GM18951 (cell line): ENCODE measurements around the gene PALM3.

Source experiments
- POLR2A ChIP-seq: IDR thresholded peaks from 4 replicates; pipeline ENCODE4 v1.6.1; 2011; ENCODE audit warnings: mild to moderate bottlenecking; ENCODE audit not compliant: insufficient read length, insufficient read depth; ENCODE audit errors: extremely low read depth
- in situ Hi-C: fragments of 300-500 bp; cut with MboI; formaldehyde crosslinking; loops from one replicate; pipeline ENCODE4 v1.12.0; 2022; ENCODE audit warnings: low sequenced_read_pairs, mixed read lengths, inconsistent platforms; ENCODE audit not compliant: unreplicated experiment

The PALM3 gene

DNA sequence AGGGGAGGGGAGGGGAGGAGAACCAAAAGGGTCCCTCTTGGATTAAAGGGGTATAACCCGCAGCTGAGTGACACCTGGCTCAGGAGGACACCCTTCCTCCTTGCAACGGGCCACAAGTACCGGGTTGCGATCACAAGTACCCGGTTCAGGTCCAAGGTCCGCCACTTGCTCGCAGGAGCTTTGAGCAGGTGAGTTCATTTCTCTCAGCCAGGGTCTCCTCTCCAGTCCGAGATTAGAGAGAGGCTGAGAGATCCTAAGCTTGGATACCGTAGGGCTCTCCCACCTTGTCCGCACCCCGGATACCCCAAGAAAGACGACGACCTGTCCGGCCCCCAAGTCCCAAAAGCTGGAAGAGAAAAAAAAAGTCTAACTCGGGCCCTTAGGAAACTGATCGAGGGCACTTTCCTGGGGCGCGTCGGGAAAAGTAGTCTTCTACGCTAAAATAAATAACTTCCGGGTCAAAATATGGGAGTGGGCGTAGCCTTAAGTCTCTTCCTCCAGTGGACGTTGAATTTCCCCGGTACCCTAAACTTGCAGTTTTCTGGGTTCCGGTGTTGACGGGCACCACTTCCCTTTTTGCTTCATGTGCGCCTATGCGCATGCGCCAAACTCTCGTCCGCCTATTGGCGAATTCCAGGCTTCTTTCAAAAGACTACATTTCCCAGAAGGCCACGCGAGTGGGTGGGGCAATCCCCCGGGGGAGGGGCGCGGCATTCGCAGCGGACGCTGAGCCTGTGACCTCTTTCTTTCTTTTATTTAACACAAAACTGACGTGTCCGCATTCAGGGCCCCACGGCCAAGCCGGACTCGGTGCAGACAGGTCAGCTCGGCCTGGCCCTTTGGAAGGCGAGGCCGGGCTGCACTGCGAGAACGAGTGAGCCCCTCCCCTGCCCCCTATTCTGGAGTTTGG, 19.3 kb upstream of the PALM3 start:
- peak; percentile 74 for TF ChIP-seq POLR2A

DNA sequence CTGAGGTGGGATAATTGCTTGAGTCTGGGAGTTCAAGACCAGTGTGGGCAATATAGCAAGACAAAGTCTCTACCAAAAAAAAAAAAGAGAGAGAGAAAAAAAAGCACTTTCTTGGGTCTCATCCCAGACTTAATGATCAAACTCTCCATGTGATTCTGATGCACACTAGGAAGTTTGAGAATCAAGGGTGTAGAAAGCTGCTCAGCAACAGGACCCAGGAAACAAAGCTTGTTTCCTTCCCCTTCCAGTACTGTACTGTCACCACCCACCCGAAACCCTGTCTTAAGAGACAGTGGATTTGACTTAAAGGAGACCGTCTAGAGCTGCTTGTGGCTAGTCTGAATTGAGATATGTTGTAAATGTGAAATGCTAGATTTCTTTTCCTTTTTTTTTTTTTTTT, 16.5 kb upstream of the PALM3 start:
- TF ChIP-seq POLR2A: no peak
- in situ Hi-C loops: loop anchor here (10.0 kb wide), 1 partner anchor 484 kb away; no protein-coding TSS in a partner anchor

More for the DNA sequence above, 19.3 kb upstream of the PALM3 start:
- in situ Hi-C loops: no loop called here

DNA sequence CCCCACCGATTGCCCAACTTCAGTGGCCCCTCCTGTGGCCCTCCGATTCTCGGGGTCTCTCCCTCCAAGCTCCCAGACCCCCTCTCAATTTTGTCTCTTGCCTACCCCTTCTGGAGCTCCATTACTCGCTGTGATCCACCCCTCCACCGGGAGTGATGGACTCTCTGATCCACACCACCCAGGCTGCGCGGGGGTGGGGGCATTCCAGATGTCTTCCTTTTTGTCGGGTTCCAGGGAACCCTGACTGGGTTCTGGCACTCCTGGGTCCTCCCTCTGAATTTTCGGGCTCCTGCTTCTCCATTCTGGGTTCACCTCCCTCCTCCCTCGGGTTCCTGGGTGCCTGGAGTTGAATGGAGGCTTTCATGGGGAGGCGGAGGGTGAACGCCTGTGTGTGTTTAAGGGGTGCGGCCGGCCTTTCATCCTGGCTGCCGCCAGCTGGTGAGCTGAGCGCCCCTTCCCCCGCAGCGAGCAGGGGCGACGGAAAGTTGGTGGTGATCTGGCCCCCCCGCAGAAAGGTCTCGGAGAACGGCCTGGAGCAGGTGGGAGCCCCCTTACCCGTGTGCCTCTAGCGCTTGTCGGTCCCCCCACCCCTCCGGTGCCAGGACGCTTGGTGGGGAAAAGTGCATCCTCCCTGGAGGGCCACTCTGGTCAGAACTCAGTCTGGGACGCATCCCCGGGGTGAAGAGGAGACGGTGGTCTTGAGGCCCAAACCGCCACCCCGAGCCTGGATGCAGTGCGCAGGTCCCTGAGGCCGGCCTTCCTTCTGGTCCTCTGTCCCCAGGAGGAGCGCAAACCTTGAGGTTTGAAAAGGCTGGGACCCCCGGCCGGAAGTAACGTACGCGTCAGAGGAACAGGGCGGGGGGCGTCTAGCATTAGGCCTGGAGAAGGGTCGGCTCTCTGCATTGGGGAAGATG, 12.3 kb upstream of the PALM3 start:
- in situ Hi-C loops: loop anchor here (5.0 to 10.0 kb wide), 2 partner anchors 192 to 479 kb away; no protein-coding TSS in a partner anchor
- no peak for TF ChIP-seq POLR2A

DNA sequence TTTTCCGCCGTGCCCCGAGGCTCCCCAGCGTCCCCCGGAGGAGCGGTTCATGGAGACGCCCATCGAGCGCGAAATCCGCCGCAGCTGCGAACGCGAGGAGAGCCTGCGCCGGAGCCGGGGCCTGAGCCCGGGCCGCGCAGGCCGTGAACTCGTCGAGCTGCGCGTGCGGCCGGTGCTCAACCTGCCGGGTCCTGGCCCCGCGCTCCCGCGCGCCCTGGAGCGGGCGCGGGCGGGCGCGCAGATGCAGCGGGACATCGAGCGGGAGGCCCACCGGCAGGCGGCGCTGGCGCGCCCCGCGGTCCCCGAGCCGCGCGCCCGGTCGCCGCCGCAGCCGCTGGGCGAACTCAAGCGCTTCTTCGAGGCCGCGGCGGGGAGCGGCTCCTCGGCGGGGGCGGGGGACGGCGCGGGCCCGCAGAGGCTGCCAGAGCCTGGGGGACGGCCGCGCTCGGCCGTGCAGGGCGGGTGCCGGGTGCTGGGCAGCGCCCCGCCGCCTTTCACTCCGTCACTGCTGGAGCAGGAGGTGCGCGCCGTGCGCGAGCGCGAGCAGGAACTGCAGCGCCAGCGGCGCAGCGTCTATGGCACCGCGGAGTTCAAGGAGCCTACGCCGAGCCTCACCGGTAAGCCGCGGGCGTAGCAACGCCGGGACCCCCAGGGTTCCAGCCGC, 11.5 kb upstream of the PALM3 start:
- in situ Hi-C loops: loop anchor here (5.0 to 10.0 kb wide), 2 partner anchors 191 to 479 kb away; no protein-coding TSS in a partner anchor
- peak; percentile 50 for TF ChIP-seq POLR2A

DNA sequence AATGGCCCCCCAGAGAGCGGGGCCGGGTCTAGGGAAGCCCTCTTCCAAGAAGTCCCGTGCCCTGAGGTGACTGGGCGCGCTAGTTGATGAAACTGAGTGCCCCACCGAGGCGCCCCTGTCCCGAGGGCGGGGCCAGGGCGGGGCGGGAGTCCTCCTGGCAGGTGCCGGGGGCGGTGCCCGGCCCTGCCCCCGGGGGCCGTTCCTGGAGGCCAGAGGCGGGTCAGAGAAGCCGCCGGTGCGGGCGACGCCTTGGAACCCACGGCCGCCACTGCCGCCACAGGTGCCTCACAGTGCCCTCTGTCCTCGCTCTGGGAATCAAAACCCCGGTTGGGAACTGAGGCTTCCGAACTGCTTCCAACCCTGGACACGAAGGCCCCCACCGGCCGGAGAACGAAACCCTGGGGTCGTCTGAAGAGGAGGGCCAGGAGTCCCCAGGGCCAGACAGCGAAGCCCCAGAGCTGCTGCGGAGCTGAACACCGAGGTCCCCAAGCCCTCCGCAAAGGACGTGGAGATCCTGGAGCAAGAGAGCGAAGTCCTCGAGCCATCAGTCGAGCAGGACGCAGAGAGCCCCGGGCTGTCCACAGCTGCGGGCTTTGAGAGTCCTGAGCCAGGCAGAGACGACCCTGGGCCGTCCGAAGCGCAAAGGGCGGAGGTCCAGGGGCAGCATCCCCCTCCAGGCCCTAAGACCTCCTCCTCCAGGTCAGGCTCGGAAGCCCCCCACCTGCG, 10.8 kb upstream of the PALM3 start, which contains the start of gene MISP3:
TSS of gene MISP3 (plus strand) at position 252 of the 726 bp plus-strand sequence. CDS start 524 bp downstream, outside the sequence.
- TF ChIP-seq POLR2A: no peak
- in situ Hi-C loops: loop anchor here (5.0 to 10.0 kb wide), 2 partner anchors 190 to 478 kb away; no protein-coding TSS in a partner anchor

DNA sequence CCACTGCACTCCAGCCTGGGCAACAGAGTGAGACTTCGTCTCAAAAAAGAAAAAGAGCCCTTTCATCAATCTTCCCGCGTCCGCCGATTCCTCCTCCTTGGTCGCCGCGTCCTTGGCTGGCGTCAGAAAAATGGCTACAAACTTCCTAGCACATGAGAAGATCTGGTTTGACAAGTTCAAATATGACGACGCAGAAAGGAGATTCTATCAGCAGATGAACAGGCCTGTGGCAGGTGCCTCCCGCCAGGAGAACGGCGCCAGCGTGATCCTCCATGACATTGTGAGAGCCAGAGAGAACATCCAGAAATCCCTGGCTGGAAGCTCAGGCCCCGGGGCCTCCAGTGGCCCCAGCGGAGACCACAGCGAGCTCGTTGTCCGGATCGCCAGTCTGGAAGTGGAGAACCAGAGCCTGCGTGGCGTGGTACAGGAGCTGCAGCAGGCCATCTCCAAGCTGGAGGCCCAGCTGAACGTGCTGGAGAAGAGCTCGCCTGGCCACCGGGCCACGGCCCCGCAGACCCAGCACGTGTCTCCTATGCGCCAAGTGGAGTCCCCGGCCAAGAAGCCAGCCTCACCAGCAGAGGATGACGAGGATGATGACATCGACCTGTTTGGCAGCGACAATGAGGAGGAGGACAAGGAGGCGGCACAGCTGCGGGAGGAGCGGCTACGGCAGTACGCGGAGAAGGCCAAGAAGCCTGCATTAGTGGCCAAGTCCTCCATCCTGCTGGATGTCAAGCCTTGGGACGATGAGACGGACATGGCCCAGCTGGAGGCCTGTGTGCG, 8.6 kb upstream of the PALM3 start:
- in situ Hi-C loops: loop anchor here (5.0 to 10.0 kb wide), 2 partner anchors 188 to 476 kb away; no protein-coding TSS in a partner anchor

DNA sequence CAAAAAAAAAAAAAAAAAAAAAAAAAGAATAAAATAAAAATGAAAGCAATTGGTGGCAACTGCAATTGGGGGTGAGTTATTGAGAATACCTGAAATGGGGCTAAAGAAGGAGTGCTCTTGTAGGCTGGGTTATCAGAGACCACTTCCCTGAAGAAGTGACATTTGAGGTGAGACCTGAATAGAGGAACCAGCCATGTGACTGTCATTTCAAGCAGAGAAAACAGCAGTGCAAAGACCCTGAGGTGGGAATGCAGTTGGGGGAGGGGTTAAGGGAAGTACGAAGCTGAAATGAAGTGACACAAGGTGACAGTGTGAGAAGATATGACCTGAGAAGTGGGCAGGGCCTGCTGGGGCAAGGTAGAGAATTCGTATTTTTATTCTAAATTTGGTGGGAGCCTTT, 4.3 kb upstream of the PALM3 start:
- TF ChIP-seq POLR2A: no peak
- in situ Hi-C loops: no loop called here

More for the DNA sequence above, 8.6 kb upstream of the PALM3 start:
- TF ChIP-seq POLR2A: no peak

DNA sequence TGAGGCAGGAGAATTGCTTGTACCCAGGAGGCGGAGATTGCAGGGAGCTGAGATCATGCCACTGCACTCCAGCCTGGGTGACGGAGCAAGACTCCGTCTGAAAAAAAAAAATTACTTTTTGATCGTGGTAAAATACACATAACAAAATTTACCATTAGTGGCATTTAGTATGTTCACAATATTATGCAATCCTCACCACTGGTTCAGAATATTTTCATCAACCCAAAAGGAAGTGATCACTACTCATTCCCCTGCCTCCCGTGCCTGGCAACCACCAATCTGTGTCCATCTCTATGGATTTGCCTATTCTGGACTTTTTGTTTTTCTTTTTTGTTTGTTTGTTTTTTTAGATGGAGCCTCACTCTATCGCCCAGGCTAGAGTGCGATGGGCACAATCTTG, 1.2 kb upstream of the PALM3 start:
- in situ Hi-C loops: no loop called here
- TF ChIP-seq POLR2A: no peak

DNA sequence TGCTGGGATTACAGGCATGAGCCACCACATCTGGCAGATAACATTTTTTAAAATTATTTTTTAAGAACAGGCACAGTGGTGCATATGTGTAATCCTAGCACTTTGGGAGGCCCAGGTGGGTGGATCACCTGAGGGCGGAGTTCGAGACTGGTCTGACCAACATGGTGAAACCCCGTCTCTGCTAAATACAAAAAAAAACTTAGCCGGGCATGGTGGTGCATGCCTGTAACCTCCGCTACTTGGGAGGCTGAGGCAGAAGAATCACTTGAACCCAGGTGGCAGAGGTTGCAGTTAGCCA, 631 bp upstream of the PALM3 start:
- in situ Hi-C loops: no loop called here
- TF ChIP-seq POLR2A: no peak

DNA sequence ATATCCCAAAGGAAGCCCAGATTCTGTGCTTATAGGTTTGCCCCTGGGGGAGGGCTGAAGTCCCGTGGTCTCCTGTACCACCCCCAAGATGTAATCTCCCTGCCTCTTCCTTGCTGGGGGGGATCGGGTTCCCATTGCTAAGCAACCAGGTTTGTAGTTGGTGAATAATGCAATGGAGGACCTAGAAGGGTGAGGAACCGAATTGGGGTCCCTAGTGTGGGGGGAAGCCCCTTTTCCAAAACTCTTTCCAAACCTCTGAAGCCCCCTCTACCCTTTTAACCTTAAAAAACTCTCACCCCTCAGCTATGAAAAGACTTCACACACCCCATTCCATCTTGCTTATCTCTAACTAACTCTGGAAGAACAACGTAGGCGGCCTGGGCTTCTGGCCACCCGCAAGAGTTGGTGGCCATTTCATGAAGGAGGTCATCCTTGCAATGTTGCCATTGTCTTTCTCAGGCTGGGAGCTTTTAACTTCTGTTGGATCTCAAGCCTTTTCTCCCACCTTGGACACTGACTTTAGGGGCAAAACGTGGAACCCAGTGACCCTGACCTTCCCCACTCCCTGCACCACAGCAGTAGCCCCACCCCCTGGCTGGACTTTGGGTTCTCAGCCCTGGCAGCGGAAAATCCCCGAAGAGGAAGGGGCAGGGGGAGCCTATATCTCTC, 661 bp downstream of the PALM3 start:
- in situ Hi-C loops: no loop called here
- TF ChIP-seq POLR2A: no peak

DNA sequence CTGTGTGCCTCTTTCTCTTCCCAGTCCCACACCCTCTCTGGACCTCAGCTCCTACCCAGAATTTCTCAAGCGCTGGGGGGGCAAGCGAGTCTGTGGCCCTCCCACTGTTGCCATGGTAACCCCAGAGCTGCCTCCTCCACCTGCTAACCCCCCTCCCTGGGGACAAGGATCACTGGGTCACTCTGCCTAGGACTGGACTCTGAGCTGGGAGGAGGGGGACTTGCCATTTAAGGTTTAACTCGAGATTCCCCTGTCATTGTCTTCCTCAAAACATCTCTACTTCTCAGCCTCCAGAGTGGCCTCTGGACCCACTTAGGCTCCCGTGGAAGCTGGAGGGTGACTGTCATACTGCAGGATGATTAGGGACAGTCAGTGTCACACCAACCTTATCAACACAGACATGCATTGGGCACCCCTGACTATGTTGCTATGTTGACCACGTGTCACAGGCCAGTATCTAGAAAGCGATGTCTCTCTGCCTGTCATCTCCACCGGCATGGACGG, 2.2 kb downstream of the PALM3 start:
- in situ Hi-C loops: no loop called here
- TF ChIP-seq POLR2A: no peak
